ENCODE measurements around the gene LST1.

Gene LST1

GRCh38 chr6:31617010-31617409, 30.9 kb downstream of the LST1 start:
- H3K36me3 Mint-ChIP-seq = peaks cover 23% of the 10 kb centered on the region
- ATAC-seq = no peak

GRCh38 chr6:31619805-31620585, 33.9 kb downstream of the LST1 start:
- peak; percentile 89 for ATAC-seq
- Mint-ChIP-seq H3K27ac (peak overlapping the region; percentile 96), H3K9me3 (no peaks in the 10 kb centered on the region), H3K4me1 (peaks cover 30% of the 10 kb centered on the region), H3K4me3 (peak overlapping the region; percentile 82), H3K36me3 (peaks cover 53% of the 10 kb centered on the region)
- DNase-seq (ENCODE audit: low spot score in 2 of 2) = peak; percentile 86 to 98

More at GRCh38 chr6:31617010-31617409, 30.9 kb downstream of the LST1 start:
- H3K4me1 Mint-ChIP-seq = peaks cover 25% of the 10 kb centered on the region
- H3K4me3 Mint-ChIP-seq = peak overlapping the region; percentile 55
- peak overlapping the region; percentile 74 for H3K27ac Mint-ChIP-seq
- H3K9me3 Mint-ChIP-seq = no peaks in the 10 kb centered on the region
- DNase-seq (ENCODE audit: low spot score in 2 of 2) = no peak

- peaks cover 61% of the 10 kb centered on the region for H3K36me3 Mint-ChIP-seq
- H3K4me3 Mint-ChIP-seq = peak within 1 kb of the TSS; percentile 82
- H3K9me3 Mint-ChIP-seq = no peaks in the 10 kb centered on the region
- DNase-seq (ENCODE audit: low spot score in 2 of 2) (peak; percentile 84 to 97), ATAC-seq (peak; percentile 75)
- peak within 1 kb of the TSS; percentile 96 for H3K27ac Mint-ChIP-seq
- H3K4me1 Mint-ChIP-seq = peaks cover 22% of the 10 kb centered on the region
Measured at GRCh38 chr6:31620586-31621319, 34.7 kb downstream of the LST1 start, which contains the start of gene PRRC2A. Gene PRRC2A (plus strand): TSS chr6:31620715. CDS start chr6:31622790, 2,075 bp downstream.

- DNase-seq (ENCODE audit: low spot score in 2 of 2) (no peak), ATAC-seq (no peak)
- H3K9me3 Mint-ChIP-seq = no peaks in the 10 kb centered on the region
- peak overlapping the region; percentile 96 for H3K27ac Mint-ChIP-seq
- peaks cover 22% of the 10 kb centered on the region for H3K4me1 Mint-ChIP-seq
- H3K4me3 Mint-ChIP-seq = peak overlapping the region; percentile 82
- H3K36me3 Mint-ChIP-seq = peaks cover 67% of the 10 kb centered on the region
Measured at GRCh38 chr6:31621320-31621939, 35.4 kb downstream of the LST1 start.

- DNase-seq (ENCODE audit: low spot score in 2 of 2) (no peak), ATAC-seq (no peak)
- Mint-ChIP-seq H3K4me1 (peaks cover 26% of the 10 kb centered on the region), H3K9me3 (no peaks in the 10 kb centered on the region), H3K4me3 (peak overlapping the region; percentile 82), H3K36me3 (peaks cover 73% of the 10 kb centered on the region), H3K27ac (peak overlapping the region; percentile 96)
Measured at GRCh38 chr6:31621991-31622390, 35.9 kb downstream of the LST1 start.

- Mint-ChIP-seq H3K4me3 (peak overlapping the region; percentile 82), H3K4me1 (peaks cover 33% of the 10 kb centered on the region), H3K27ac (peak overlapping the region; percentile 96), H3K9me3 (no peaks in the 10 kb centered on the region), H3K36me3 (peaks cover 80% of the 10 kb centered on the region)
- DNase-seq (ENCODE audit: low spot score in 2 of 2) (no peak), ATAC-seq (no peak)
Measured at GRCh38 chr6:31622684-31623091, 36.6 kb downstream of the LST1 start.

- ATAC-seq = no peak
- Mint-ChIP-seq H3K36me3 (peaks cover 94% of the 10 kb centered on the region), H3K27ac (peak overlapping the region; percentile 51), H3K4me3 (no peak overlapping the region), H3K4me1 (peaks cover 38% of the 10 kb centered on the region), H3K9me3 (no peaks in the 10 kb centered on the region)
- DNase-seq (ENCODE audit: low spot score in 2 of 2) = no peak
Measured at GRCh38 chr6:31624070-31624469, 38.0 kb downstream of the LST1 start.

- ATAC-seq (no peak), DNase-seq (ENCODE audit: low spot score in 2 of 2) (no peak)
- Mint-ChIP-seq H3K9me3 (no peaks in the 10 kb centered on the region), H3K27ac (peak overlapping the region; percentile 82), H3K4me1 (peaks cover 29% of the 10 kb centered on the region), H3K36me3 (peaks cover 100% of the 10 kb centered on the region), H3K4me3 (no peak overlapping the region)
Measured at GRCh38 chr6:31626952-31627351, 40.9 kb downstream of the LST1 start.

GRCh38 chr6:31627690-31628287, 41.7 kb downstream of the LST1 start:
- Mint-ChIP-seq H3K4me1 (peaks cover 24% of the 10 kb centered on the region), H3K27ac (peak overlapping the region; percentile 82), H3K9me3 (no peaks in the 10 kb centered on the region), H3K36me3 (peaks cover 100% of the 10 kb centered on the region), H3K4me3 (no peak overlapping the region)
- DNase-seq (ENCODE audit: low spot score in 2 of 2) = no peak
- ATAC-seq = no peak

GRCh38 chr6:31629014-31629413, 42.9 kb downstream of the LST1 start:
- H3K4me1 Mint-ChIP-seq = peaks cover 33% of the 10 kb centered on the region
- peaks cover 100% of the 10 kb centered on the region for H3K36me3 Mint-ChIP-seq
- no peak for ATAC-seq
- no peak for DNase-seq (ENCODE audit: low spot score in 2 of 2)
- H3K27ac Mint-ChIP-seq = no peak overlapping the region
- H3K9me3 Mint-ChIP-seq = no peaks in the 10 kb centered on the region
- H3K4me3 Mint-ChIP-seq = no peak overlapping the region

- ATAC-seq (no peak), DNase-seq (ENCODE audit: low spot score in 2 of 2) (no peak)
- H3K4me1 Mint-ChIP-seq = peaks cover 35% of the 10 kb centered on the region
- peaks cover 100% of the 10 kb centered on the region for H3K36me3 Mint-ChIP-seq
- no peak overlapping the region for H3K4me3 Mint-ChIP-seq
- H3K27ac Mint-ChIP-seq = peak overlapping the region; percentile 1
- no peaks in the 10 kb centered on the region for H3K9me3 Mint-ChIP-seq
Measured at GRCh38 chr6:31630177-31630934, 44.3 kb downstream of the LST1 start.

GRCh38 chr6:31631209-31631608, 45.1 kb downstream of the LST1 start:
- ATAC-seq = no peak
- peak overlapping the region; percentile 83 for H3K27ac Mint-ChIP-seq
- no peaks in the 10 kb centered on the region for H3K9me3 Mint-ChIP-seq
- no peak overlapping the region for H3K4me3 Mint-ChIP-seq
- no peak for DNase-seq (ENCODE audit: low spot score in 2 of 2)
- H3K4me1 Mint-ChIP-seq = peaks cover 33% of the 10 kb centered on the region
- peaks cover 100% of the 10 kb centered on the region for H3K36me3 Mint-ChIP-seq

- DNase-seq (ENCODE audit: low spot score in 2 of 2) = no peak
- peak overlapping the region; percentile 83 for H3K27ac Mint-ChIP-seq
- peaks cover 100% of the 10 kb centered on the region for H3K36me3 Mint-ChIP-seq
- ATAC-seq = no peak
- H3K9me3 Mint-ChIP-seq = no peaks in the 10 kb centered on the region
- no peak overlapping the region for H3K4me3 Mint-ChIP-seq
- H3K4me1 Mint-ChIP-seq = peaks cover 29% of the 10 kb centered on the region
Measured at GRCh38 chr6:31631681-31632278, 45.7 kb downstream of the LST1 start.

- ATAC-seq (no peak), DNase-seq (ENCODE audit: low spot score in 2 of 2) (no peak)
- Mint-ChIP-seq H3K36me3 (peaks cover 100% of the 10 kb centered on the region), H3K4me1 (peaks cover 23% of the 10 kb centered on the region), H3K9me3 (no peaks in the 10 kb centered on the region), H3K4me3 (no peak overlapping the region), H3K27ac (peak overlapping the region; percentile 83)
Measured at GRCh38 chr6:31632279-31632946, 46.3 kb downstream of the LST1 start.

All from stimulated activated effector memory CD8-positive, alpha-beta T cell treated with anti-CD3 and anti-CD28 coated beads, Interleukin-12 subunit alpha, Interleukin-12 subunit beta, amount 100 ng/mL, for 72 hours (primary cell).